Thyroid gland (tissue), 4 donors: ENCODE measurements around the gene HSD17B1.

Experiments used
- CTCF ChIP-seq, 6 experiments: fragments of 200-600 bp in 3 of 6; fragments of 450-650 bp in 3 of 6; sonication (generic) in 3 of 6; IDR thresholded peaks; one replicate each; pipeline ENCODE4 v1.5.1; 2016 to 2019; ENCODE audit warnings: antibody characterized with exemption in 6 of 6, mild to moderate bottlenecking in 2 of 6, inconsistent platforms in 1 of 6, moderate library complexity in 1 of 6
- POLR2A ChIP-seq, 2 donors: fragments of 450-650 bp; IDR thresholded peaks; one replicate each; pipeline ENCODE4 v1.6.1; 2017; ENCODE audit warnings: antibody characterized with exemption in 2 of 2, mild to moderate bottlenecking in 2 of 2, moderate library complexity in 1 of 2

GRCh38 chr17:42535155-42536047 lies 17.3 kb upstream of the HSD17B1 start:
- TF ChIP-seq POLR2A (IDR thresholded peaks at IDR 0.05) (no peak), CTCF (IDR thresholded peaks at IDR 0.05) (no peak)
